ENCODE measurements around the gene TLR8. TPM values are rescaled to one million over a fixed set of nuclear protein-coding genes. Genes with fewer than 3 reads are reported as not detected.
"Not testable (repeated sequence)": the region's sequence is repeated elsewhere in the genome, so short reads cannot be mapped to it uniquely, and the experiment has no call there.

Gene TLR8
- total and polyA plus RNA-seq, 10 of the 15 experiments (the other 5 are each of a cell fraction or from before 2014, with no cell fraction given) = 0.04 TPM; not detected in 9

DNA sequence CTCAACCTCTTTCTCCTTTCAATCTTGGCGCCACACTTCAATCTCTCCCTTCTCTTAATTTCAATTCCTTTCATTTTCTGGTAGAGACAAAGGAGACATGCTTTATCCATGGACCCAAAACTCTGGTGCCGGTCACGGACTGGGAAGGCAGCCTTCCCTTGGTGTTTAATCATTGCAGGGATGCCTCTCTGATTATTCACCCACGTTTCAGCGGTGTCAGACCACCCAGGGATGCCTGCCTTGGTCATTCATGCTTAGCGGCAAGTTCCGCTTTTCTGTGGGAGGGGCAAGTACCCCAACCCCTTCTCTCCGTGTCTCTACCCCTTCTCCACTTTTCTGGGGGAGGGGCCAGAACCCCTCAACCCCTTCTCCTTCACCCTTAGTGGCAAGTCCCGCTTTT lies 34.1 kb downstream of the TLR8 start:
- H3K9me3 ChIP-seq (replicated peaks; ENCODE audit: control insufficient read depth, insufficient read depth, low read length); H3K4me3 ChIP-seq; ATAC-seq; H4K20me1 ChIP-seq (ENCODE audit: control insufficient read depth, insufficient read depth); H3K36me3 ChIP-seq (ENCODE audit: control insufficient read depth in 2 of 2, insufficient read depth in 2 of 2, low read length in 1 of 2); SMC1A ChIA-PET (ENCODE audit: uncharacterized antibody, unreplicated experiment); H2AFZ ChIP-seq (ENCODE audit: control insufficient read depth, low read depth, low read length); H3K4me2 ChIP-seq (ENCODE audit: control insufficient read depth, insufficient read depth); H3K9ac ChIP-seq (ENCODE audit: control insufficient read depth, insufficient read depth, low read length); FAIRE-seq; in situ Hi-C loops (cut with MboI); DNase-seq (ENCODE audit: low read depth, low spot score); POLR2A ChIA-PET; H3K79me2 ChIP-seq (ENCODE audit: control insufficient read depth, insufficient read depth, low read length); H3K27me3 ChIP-seq (replicated peaks in 1 of 2; ENCODE audit: control insufficient read depth in 2 of 2, insufficient read depth in 2 of 2, low read length in 1 of 2); H3K27ac ChIP-seq (ENCODE audit: control insufficient read depth, insufficient read depth); H3K4me1 ChIP-seq (ENCODE audit: control insufficient read depth, insufficient read depth, low read length); CTCF ChIA-PET; BruUV-seq (replicated peaks); RAD21 ChIA-PET (ENCODE audit: unreplicated experiment): not testable (repeated sequence)
- 69% methylated on average over 9 of the region's 9 CpGs for WGBS (ENCODE audit: insufficient coverage, insufficient replicate concordance, low lambda C conversion rate, missing lambda C conversion rate)
- intact Hi-C loops (cut with micrococcal nuclease; ENCODE audit: unreplicated experiment) = loop anchor here (5.0 to 10.0 kb wide), 3 partner anchors 48 to 724 kb away; no protein-coding TSS in a partner anchor

DNA sequence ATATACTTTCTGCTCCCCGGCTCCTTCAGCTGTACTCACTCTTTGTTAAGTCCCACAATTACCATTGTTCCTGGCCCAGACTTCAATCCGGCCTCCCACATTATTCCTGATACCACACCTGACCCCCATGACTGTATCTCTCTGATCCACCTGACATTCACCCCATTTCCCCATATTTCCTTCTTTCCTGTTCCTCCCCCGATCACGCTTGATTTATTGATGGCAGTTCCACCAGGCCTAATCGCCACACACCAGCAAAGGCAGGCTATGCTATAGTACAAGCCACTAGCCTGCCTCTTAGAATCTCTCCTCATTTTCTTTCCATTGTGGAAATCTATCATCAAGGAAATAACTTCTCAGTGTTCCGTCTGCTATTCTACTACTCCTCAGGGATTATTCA lies 37.2 kb downstream of the TLR8 start:
- H2AFZ ChIP-seq (ENCODE audit: control insufficient read depth, low read depth, low read length); CTCF ChIA-PET; H3K9me3 ChIP-seq (replicated peaks; ENCODE audit: control insufficient read depth, insufficient read depth, low read length); H3K27me3 ChIP-seq (replicated peaks in 1 of 2; ENCODE audit: control insufficient read depth in 2 of 2, insufficient read depth in 2 of 2, low read length in 1 of 2); H4K20me1 ChIP-seq (ENCODE audit: control insufficient read depth, insufficient read depth); H3K4me2 ChIP-seq (ENCODE audit: control insufficient read depth, insufficient read depth); BruUV-seq (replicated peaks); H3K36me3 ChIP-seq (ENCODE audit: control insufficient read depth in 2 of 2, insufficient read depth in 2 of 2, low read length in 1 of 2); POLR2A ChIA-PET; in situ Hi-C loops (cut with MboI); H3K4me3 ChIP-seq; FAIRE-seq; ATAC-seq; DNase-seq (ENCODE audit: low read depth, low spot score); H3K9ac ChIP-seq (ENCODE audit: control insufficient read depth, insufficient read depth, low read length); H3K27ac ChIP-seq (ENCODE audit: control insufficient read depth, insufficient read depth); H3K79me2 ChIP-seq (ENCODE audit: control insufficient read depth, insufficient read depth, low read length): not testable (repeated sequence)
- ChIA-PET RAD21 (ENCODE audit: unreplicated experiment) (interaction anchor here (15.5 kb wide), 1 partner anchor 145 kb away, joined by 549 read pairs; no protein-coding TSS in a partner anchor), SMC1A (ENCODE audit: uncharacterized antibody, unreplicated experiment) (interaction anchor here (8.0 to 18.8 kb wide), 4 partner anchors 30 to 546 kb away, joined by 200 to 632 read pairs (median 380); partner anchors contain the start of gene TMSB4X)
- H3K4me1 ChIP-seq (ENCODE audit: control insufficient read depth, insufficient read depth, low read length) = peaks cover 17% of the 10 kb centered on the region
- intact Hi-C loops (cut with micrococcal nuclease; ENCODE audit: unreplicated experiment) = loop anchor here (5.0 to 10.0 kb wide), 3 partner anchors 51 to 721 kb away; no protein-coding TSS in a partner anchor
- WGBS (ENCODE audit: insufficient coverage, insufficient replicate concordance, low lambda C conversion rate, missing lambda C conversion rate) = 77% methylated on average over 4 of the region's 6 CpGs

DNA sequence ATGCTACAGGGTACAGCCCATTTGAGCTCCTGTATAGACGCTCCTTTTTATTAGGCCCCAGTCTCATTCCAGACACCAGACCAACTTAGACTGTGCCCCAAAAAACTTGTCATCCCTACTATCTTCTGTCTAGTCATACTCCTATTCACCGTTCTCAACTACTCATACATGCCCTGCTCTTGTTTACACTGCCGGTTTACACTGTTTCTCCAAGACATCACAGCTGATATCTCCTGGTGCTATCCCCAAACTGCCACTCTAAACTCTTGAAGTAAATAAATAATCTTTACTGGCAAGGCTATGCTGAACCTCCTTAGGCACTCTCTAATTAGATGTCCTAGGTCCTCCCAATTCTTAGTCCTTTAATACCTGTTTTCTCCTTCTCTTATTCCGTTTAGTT lies 38.0 kb downstream of the TLR8 start:
- H3K27ac ChIP-seq (ENCODE audit: control insufficient read depth, insufficient read depth); H3K4me3 ChIP-seq; H3K9me3 ChIP-seq (replicated peaks; ENCODE audit: control insufficient read depth, insufficient read depth, low read length); H3K27me3 ChIP-seq (replicated peaks in 1 of 2; ENCODE audit: control insufficient read depth in 2 of 2, insufficient read depth in 2 of 2, low read length in 1 of 2); H2AFZ ChIP-seq (ENCODE audit: control insufficient read depth, low read depth, low read length); ATAC-seq; DNase-seq (ENCODE audit: low read depth, low spot score); FAIRE-seq; H3K36me3 ChIP-seq (ENCODE audit: control insufficient read depth in 2 of 2, insufficient read depth in 2 of 2, low read length in 1 of 2); in situ Hi-C loops (cut with MboI); H4K20me1 ChIP-seq (ENCODE audit: control insufficient read depth, insufficient read depth); H3K4me2 ChIP-seq (ENCODE audit: control insufficient read depth, insufficient read depth); BruUV-seq (replicated peaks); H3K9ac ChIP-seq (ENCODE audit: control insufficient read depth, insufficient read depth, low read length); H3K79me2 ChIP-seq (ENCODE audit: control insufficient read depth, insufficient read depth, low read length): not testable (repeated sequence)
- CTCF ChIA-PET = interaction anchor here (7.7 kb wide), 1 partner anchor 146 kb away, joined by 312 read pairs; no protein-coding TSS in a partner anchor
- intact Hi-C loops (cut with micrococcal nuclease; ENCODE audit: unreplicated experiment) = loop anchor here (5.0 to 10.0 kb wide), 3 partner anchors 52 to 720 kb away; no protein-coding TSS in a partner anchor
- RAD21 ChIA-PET (ENCODE audit: unreplicated experiment) = interaction anchor here (7.6 to 15.5 kb wide), 2 partner anchors 144 to 311 kb away, joined by 137 to 549 read pairs; no protein-coding TSS in a partner anchor
- SMC1A ChIA-PET (ENCODE audit: uncharacterized antibody, unreplicated experiment) = interaction anchor here (8.0 to 18.8 kb wide), 4 partner anchors 30 to 546 kb away, joined by 200 to 632 read pairs (median 380); partner anchors contain the start of gene TMSB4X
- 100% methylated on average over 3 of the region's 4 CpGs for WGBS (ENCODE audit: insufficient coverage, insufficient replicate concordance, low lambda C conversion rate, missing lambda C conversion rate)
- POLR2A ChIA-PET = interaction anchor here (3.6 kb wide), 1 partner anchor 147 kb away, joined by 22 read pairs; no protein-coding TSS in a partner anchor
- peaks cover 25% of the 10 kb centered on the region for H3K4me1 ChIP-seq (ENCODE audit: control insufficient read depth, insufficient read depth, low read length)
